IMR-90 (cell line): ENCODE measurements around the gene COLQ. TPM values are rescaled to one million over a fixed set of nuclear protein-coding genes. Genes with fewer than 3 reads are reported as not detected.

ENCODE experiments used
- ATAC-seq: fragments of 200-7000 bp; cut with Tn5 transposase; 2 replicates; pipeline ENCODE4 v1.9.1; 2020; ENCODE audit warnings: low read depth, mild to moderate bottlenecking, moderate library complexity
- BruUV-seq: library from RNA; stranded (reverse); fragments of 400-500 nt; replicated peaks from 2 replicates; lab custom pipeline; 2021; lab: Mats Ljungman, UMichigan
- CTCF ChIA-PET: fragments of 300-600 bp; formaldehyde crosslinking; extraction: SDS; loops from one replicate; lab custom pipeline; 2021; ENCODE audit warnings: antibody characterized with exemption; lab: Yijun Ruan, JAX
- POLR2A ChIA-PET: fragments of 300-600 bp; sonication (Branson Sonifier 250); formaldehyde crosslinking; loops from one replicate; lab custom pipeline; 2022; ENCODE audit warnings: antibody characterized with exemption; ENCODE audit not compliant: unreplicated experiment; lab: Charles Lee
- DNase-seq: peaks from one replicate; pipeline ENCODE4 v3.0.0; 2013
- H2AFZ ChIP-seq: replicated peaks from 2 replicates; pipeline ENCODE3; 2013; ENCODE audit warnings: low read length, mild to moderate bottlenecking; ENCODE audit not compliant: poor library complexity
- H2AK5ac ChIP-seq: 2 replicates; pipeline ENCODE4 v1.6.1; 2013; ENCODE audit warnings: low read depth, low read length, inconsistent platforms
- H2AK9ac ChIP-seq: replicated peaks from 2 replicates; pipeline ENCODE3; 2013; ENCODE audit warnings: mild to moderate bottlenecking, low read depth, low read length, moderate library complexity; ENCODE audit not compliant: poor library complexity
- H2BK120ac ChIP-seq: 2 replicates; pipeline ENCODE4 v1.6.1; 2013; ENCODE audit warnings: low read depth, low read length, inconsistent platforms
- H2BK15ac ChIP-seq: 3 replicates; pipeline ENCODE4 v1.6.1; 2013; ENCODE audit warnings: low read depth, low read length, inconsistent platforms
- H2BK20ac ChIP-seq: 2 replicates; pipeline ENCODE4 v1.6.1; 2013; ENCODE audit warnings: low read depth, mild to moderate bottlenecking, inconsistent platforms, low read length, moderate library complexity
- H2BK5ac ChIP-seq: 2 replicates; pipeline ENCODE4 v1.6.1; 2013; ENCODE audit warnings: mild to moderate bottlenecking, low read depth, low read length, inconsistent platforms; ENCODE audit not compliant: poor library complexity, severe bottlenecking
- H3K14ac ChIP-seq: replicated peaks from 2 replicates; pipeline ENCODE4 v1.6.1; 2013; ENCODE audit warnings: low read depth, low read length, inconsistent platforms
- H3K18ac ChIP-seq: 2 replicates; pipeline ENCODE4 v1.6.1; 2013; ENCODE audit warnings: low read depth, low read length, control low read depth
- H3K23ac ChIP-seq: 2 replicates; pipeline ENCODE4 v1.6.1; 2013; ENCODE audit warnings: low read depth, low read length, inconsistent platforms
- H3K27ac ChIP-seq: 2 replicates; pipeline ENCODE4 v1.5.1; 2013; ENCODE audit warnings: mild to moderate bottlenecking, control low read depth, low read length; ENCODE audit not compliant: insufficient read depth
- H3K27me3 ChIP-seq: 2 replicates; pipeline ENCODE4 v1.6.1; 2013; ENCODE audit warnings: low read length; ENCODE audit not compliant: control insufficient read depth, insufficient read depth
- H3K36me3 ChIP-seq: 2 replicates; pipeline ENCODE4 v1.6.1; 2013; ENCODE audit warnings: low read length, mixed read lengths; ENCODE audit not compliant: control insufficient read depth, insufficient read depth
- H3K4ac ChIP-seq: 2 replicates; pipeline ENCODE4 v1.6.1; 2013; ENCODE audit warnings: low read depth, low read length, inconsistent platforms
- H3K4me1 ChIP-seq: 2 replicates; pipeline ENCODE4 v1.6.1; 2013; ENCODE audit warnings: low read length, mixed read lengths; ENCODE audit not compliant: control insufficient read depth, insufficient read depth
- H3K4me2 ChIP-seq: 2 replicates; pipeline ENCODE4 v1.6.1; 2013; ENCODE audit warnings: low read depth, mild to moderate bottlenecking, control low read depth, low read length, moderate library complexity
- H3K4me3 ChIP-seq: 2 replicates; pipeline ENCODE4 v1.5.1; 2013; ENCODE audit warnings: low read depth, mild to moderate bottlenecking, control low read depth, low read length, moderate library complexity; ENCODE audit not compliant: insufficient read depth
- H3K56ac ChIP-seq: 2 replicates; pipeline ENCODE4 v1.6.1; 2013; ENCODE audit warnings: low read length, inconsistent platforms; ENCODE audit not compliant: insufficient read depth; ENCODE audit errors: extremely low read depth
- H3K79me1 ChIP-seq, 2 experiments: 2 replicates each; pipeline ENCODE4 v1.6.1; 2013; ENCODE audit warnings: low read length in 2 of 2, inconsistent platforms in 1 of 2, low read depth in 1 of 2
- H3K9ac ChIP-seq: 2 replicates; pipeline ENCODE4 v1.6.1; 2013; ENCODE audit warnings: low read depth, low read length, control low read depth
- H3K9me1 ChIP-seq: 2 replicates; pipeline ENCODE4 v1.6.1; 2013; ENCODE audit warnings: low read length, inconsistent platforms; ENCODE audit not compliant: insufficient read depth
- H3K9me3 ChIP-seq: 2 replicates; pipeline ENCODE4 v1.6.1; 2013; ENCODE audit warnings: low read length; ENCODE audit not compliant: control insufficient read depth, insufficient read depth
- H4K20me1 ChIP-seq: 2 replicates; pipeline ENCODE4 v1.6.1; 2013; ENCODE audit warnings: low read length, inconsistent platforms; ENCODE audit not compliant: insufficient read depth
- H4K5ac ChIP-seq: 2 replicates; pipeline ENCODE4 v1.6.1; 2013; ENCODE audit warnings: mild to moderate bottlenecking, low read depth, low read length, control low read depth
- H4K8ac ChIP-seq, 2 experiments: 2 replicates each; pipeline ENCODE4 v1.6.1; 2013; ENCODE audit warnings: low read depth in 2 of 2, low read length in 2 of 2, control low read depth in 1 of 2, inconsistent platforms in 1 of 2
- H4K91ac ChIP-seq: 2 replicates; pipeline ENCODE4 v1.6.1; 2013; ENCODE audit warnings: low read depth, low read length, inconsistent platforms; ENCODE audit not compliant: insufficient read depth
- BHLHE40 ChIP-seq: fragments of 150-350 bp; IDR thresholded peaks from 2 replicates; pipeline ENCODE4 v1.6.1; 2016; ENCODE audit warnings: mild to moderate bottlenecking, low read depth, low read length
- CEBPB ChIP-seq: IDR thresholded peaks from 2 replicates; pipeline ENCODE4 v1.6.1; 2012; ENCODE audit warnings: low read depth, low read length, improper control_type of control experiment
- CHD1 ChIP-seq: IDR thresholded peaks from 2 replicates; pipeline ENCODE4 v1.6.1; 2012; ENCODE audit warnings: low read depth, low read length, improper control_type of control experiment
- CTCF ChIP-seq: conservative IDR thresholded peaks from 2 replicates; pipeline ENCODE4 v1.5.1; 2012; ENCODE audit warnings: mild to moderate bottlenecking, low read depth, low read length, improper control_type of control experiment
- ELK1 ChIP-seq: fragments of 150-350 bp; IDR thresholded peaks from 2 replicates; pipeline ENCODE4 v1.6.1; 2016; ENCODE audit warnings: low read depth, mild to moderate bottlenecking, low read length, moderate library complexity, borderline replicate concordance
- FOS ChIP-seq: fragments of 150-350 bp; IDR thresholded peaks from 2 replicates; pipeline ENCODE4 v1.6.1; 2016; ENCODE audit warnings: low read depth, low read length
- MAFK ChIP-seq: IDR thresholded peaks from 2 replicates; pipeline ENCODE4 v1.6.1; 2012; ENCODE audit warnings: low read depth, low read length, improper control_type of control experiment
- MAZ ChIP-seq: IDR thresholded peaks from 2 replicates; pipeline ENCODE4 v1.6.1; 2012; ENCODE audit warnings: low read depth, mild to moderate bottlenecking, low read length, improper control_type of control experiment, moderate library complexity, borderline replicate concordance
- MXI1 ChIP-seq: IDR thresholded peaks from 2 replicates; pipeline ENCODE4 v1.6.1; 2012; ENCODE audit warnings: low read depth, mild to moderate bottlenecking, low read length, moderate library complexity, borderline replicate concordance
- NFE2L2 ChIP-seq: fragments of 150-350 bp; IDR thresholded peaks from 2 replicates; pipeline ENCODE4 v1.6.1; 2016; ENCODE audit warnings: low read depth, mild to moderate bottlenecking, low read length
- RAD21 ChIP-seq: IDR thresholded peaks from 2 replicates; pipeline ENCODE4 v1.6.1; 2012; ENCODE audit warnings: low read length, improper control_type of control experiment
- RCOR1 ChIP-seq: IDR thresholded peaks from 2 replicates; pipeline ENCODE4 v1.6.1; 2012; ENCODE audit warnings: mild to moderate bottlenecking, low read length, improper control_type of control experiment; ENCODE audit not compliant: insufficient replicate concordance
- RFX5 ChIP-seq: IDR thresholded peaks from 2 replicates; pipeline ENCODE4 v1.8.0; 2012; ENCODE audit warnings: low read depth, mild to moderate bottlenecking, low read length, moderate library complexity
- SMC3 ChIP-seq: fragments of 150-350 bp; IDR thresholded peaks from 2 replicates; pipeline ENCODE4 v1.6.1; 2016; ENCODE audit warnings: low read depth, mild to moderate bottlenecking, antibody characterized with exemption, low read length, moderate library complexity
- USF2 ChIP-seq: fragments of 150-350 bp; IDR thresholded peaks from 2 replicates; pipeline ENCODE4 v1.6.1; 2017; ENCODE audit warnings: mild to moderate bottlenecking, antibody characterized with exemption, low read length, low read depth
- WGBS, 2 experiments: methylation state at CpG; one replicate each; pipeline versions ENCODE4 v1.1.5 to v1.1.7; 2013; ENCODE audit warnings: missing lambda C conversion rate in 2 of 2; ENCODE audit not compliant: insufficient read length in 1 of 2; ENCODE audit errors: extremely low coverage in 2 of 2; 5-methylcytosine and 5-hydroxymethylcytosine counted together
- dilution Hi-C: fragments of 300-500 bp; cut with HindIII; formaldehyde crosslinking; loops from one replicate; pipeline ENCODE4 v1.14.3; 2018; ENCODE audit warnings: low sequenced_read_pairs; ENCODE audit not compliant: unreplicated experiment
- in situ Hi-C: fragments of 300-500 bp; cut with MboI; formaldehyde crosslinking; loops from 3 replicates; pipeline ENCODE4 v1.14.3; 2019; ENCODE audit warnings: low sequenced_read_pairs, inconsistent platforms, mixed read lengths
- intact Hi-C: fragments of 100-400 bp; cut with micrococcal nuclease; formaldehyde crosslinking; loops from 2 replicates; pipeline ENCODE4 v1.10.0; 2022
- polyA plus RNA-seq, 3 experiments: library from polyadenylated mRNA; depleted of rRNA; stranded (reverse); fragments of >200 nt; gene quantifications; 2 replicates each; pipeline ENCODE4 v1.2.3, GENCODE V29; 2012; ENCODE audit warnings: low replicate concordance in 1 of 3
- total RNA-seq: library from RNA; depleted of rRNA; stranded (reverse); fragments of >200 nt; gene quantifications from 2 replicates; pipeline ENCODE4 v1.2.3, GENCODE V29; 2012

The COLQ gene
- total and polyA plus RNA-seq, 2 of the 4 experiments (the other 2 are of a cell fraction): 0.18 to 0.65 TPM

GRCh38 chr3:15403495-15403894, 118.0 kb downstream of the COLQ start:
- Histone ChIP-seq H3K27me3 (no peaks in the 10 kb centered on the region), H3K9ac (no peak overlapping the region), H2BK5ac (no peak overlapping the region), H3K36me3 (no peaks in the 10 kb centered on the region), H3K4me2 (no peak overlapping the region), H2AK9ac (no peak overlapping the region), H3K4me1 (no peaks in the 10 kb centered on the region), H3K9me1 (0 out of 2 replicates have a peak, but pooled peaks cover 3% of the 10 kb centered on the region), H3K4me3 (no peak overlapping the region), H2BK120ac (no peak overlapping the region), H3K56ac (no peak overlapping the region), H3K9me3 (no peaks in the 10 kb centered on the region), H2BK20ac (no peak overlapping the region), H2AFZ (no peak overlapping the region), H3K27ac (no peak overlapping the region), H4K91ac (no peak overlapping the region), H3K18ac (no peak overlapping the region), H3K79me1 (no peaks in the 10 kb centered on the region), H2BK15ac (no peak overlapping the region), H2AK5ac (no peak overlapping the region), H4K8ac (no peak overlapping the region), H3K4ac (no peak overlapping the region), H4K5ac (no peak overlapping the region), H3K14ac (no peak overlapping the region), H3K23ac (no peak overlapping the region), H4K20me1 (no peaks in the 10 kb centered on the region)
- no CpG with 5 or more reads among the region's 3 CpGs for WGBS, 2 experiments
- intact Hi-C loops: loop anchor here (10.0 kb wide), 1 partner anchor 299 kb away; no protein-coding TSS in a partner anchor
- ChIA-PET POLR2A (interaction anchor here (0.6 kb wide), 1 partner anchor 304 kb away, joined by 3 read pairs; the partner anchor contains the start of gene RBSN), CTCF (interaction anchor here (1.7 kb wide), 1 partner anchor 136 kb away, joined by 4 read pairs; no protein-coding TSS in a partner anchor)
- TF ChIP-seq RFX5 (no peak), USF2 (no peak), CTCF (no peak), ELK1 (no peak), CHD1 (no peak), BHLHE40 (no peak), RCOR1 (no peak), MXI1 (no peak), FOS (no peak), NFE2L2 (no peak), MAFK (no peak), RAD21 (no peak), CEBPB (no peak), MAZ (no peak), SMC3 (no peak)
- dilution Hi-C loops: no loop called here
- no peak for ATAC-seq
- BruUV-seq: no TSS peak
- in situ Hi-C loops: no loop called here
- no peak for DNase-seq
